Lower leg skin (tissue), 4 donors: ENCODE measurements around the gene EVA1A. TPM values are rescaled to one million over a fixed set of nuclear protein-coding genes. Genes with fewer than 3 reads are reported as not detected.
A peak's percentile ranks its signal among the peaks of the same experiment; 100 is the strongest.

Experiments
- DNase-seq, 2 donors: peaks; one replicate each; pipeline ENCODE4 v3.0.0-alpha.2; 2019; ENCODE audit warnings: low spot score in 2 of 2
- H3K4me3 ChIP-seq: fragments of 200-600 bp; sonication (generic); 2 replicates; pipeline ENCODE4 v1.5.1; 2017; ENCODE audit warnings: mild to moderate bottlenecking, low read depth; ENCODE audit not compliant: poor library complexity, severe bottlenecking
- CTCF ChIP-seq, 3 donors: fragments of 450-650 bp; IDR thresholded peaks; one replicate each; pipeline ENCODE4 v1.5.1; 2016; ENCODE audit warnings: antibody characterized with exemption in 3 of 3, mild to moderate bottlenecking in 3 of 3, moderate library complexity in 2 of 3
- POLR2A ChIP-seq, 2 donors: fragments of 450-650 bp; IDR thresholded peaks; one replicate each; pipeline ENCODE4 v1.6.1; 2016 to 2017; ENCODE audit warnings: antibody characterized with exemption in 2 of 2, mild to moderate bottlenecking in 1 of 2, moderate library complexity in 1 of 2
- WGBS, 2 donors: methylation state at CpG; one replicate each; pipeline ENCODE4 v1.1.5; 2018; 5-methylcytosine and 5-hydroxymethylcytosine counted together
- intact Hi-C: fragments of 100-400 bp; cut with DNase I; formaldehyde crosslinking; loops from one replicate; pipeline ENCODE4 v1.15.0; 2023; ENCODE audit warnings: low total_unique reads
- total RNA-seq, 4 donors: library from RNA; depleted of rRNA; stranded (reverse); fragments of >200 nt; gene quantifications; one replicate each; pipeline ENCODE4 v1.1.0, GENCODE V29; 2016

EVA1A gene
- total RNA-seq, 4 donors from 2014 or later, result 6.6 to 12.9 (median 9.1) TPM

- H3K4me3 ChIP-seq, result no peak overlapping the region
- DNase-seq, result peak in 1 of 2 donors; percentile 60
- TF ChIP-seq POLR2A (IDR thresholded peaks at IDR 0.05) (no peak), CTCF (IDR thresholded peaks at IDR 0.05) (no peak)
- intact Hi-C loops, result no loop called here
- WGBS, 2 donors, result 39 to 40% methylated on average over 2 of the region's 2 CpGs
Measured at GRCh38 chr2:75548036-75548573, 12.6 kb downstream of the EVA1A start.

- H3K4me3 ChIP-seq, result no peak overlapping the region
- TF ChIP-seq CTCF (IDR thresholded peaks at IDR 0.05), result no peak
- TF ChIP-seq POLR2A (IDR thresholded peaks at IDR 0.05), result no peak
- DNase-seq, result peak in 1 of 2 donors; percentile 7
- intact Hi-C loops, result no loop called here
- 80 to 83% methylated on average over 4 of the region's 4 CpGs for WGBS, 2 donors
Measured at GRCh38 chr2:75547345-75548035, 13.2 kb downstream of the EVA1A start.

GRCh38 chr2:75545922-75546321 is 14.8 kb downstream of the EVA1A start:
- WGBS, 2 donors, result 84 to 90% methylated on average over 2 of the region's 2 CpGs
- H3K4me3 ChIP-seq, result no peak overlapping the region
- TF ChIP-seq CTCF (IDR thresholded peaks at IDR 0.05), result no peak
- no peak for TF ChIP-seq POLR2A (IDR thresholded peaks at IDR 0.05)
- intact Hi-C loops, result no loop called here
- peak in 1 of 2 donors; percentile 23 for DNase-seq

GRCh38 chr2:75545387-75545786 is 15.4 kb downstream of the EVA1A start:
- intact Hi-C loops, result no loop called here
- WGBS, 2 donors, result 76 to 83% methylated on average over 3 of the region's 3 CpGs
- peak in 1 of 2 donors; percentile 34 for DNase-seq
- no peak for TF ChIP-seq CTCF (IDR thresholded peaks at IDR 0.05)
- no peak for TF ChIP-seq POLR2A (IDR thresholded peaks at IDR 0.05)
- H3K4me3 ChIP-seq, result no peak overlapping the region

- 91 to 92% methylated on average over 4 of the region's 4 CpGs for WGBS, 2 donors
- no peak for TF ChIP-seq CTCF (IDR thresholded peaks at IDR 0.05)
- no peak for TF ChIP-seq POLR2A (IDR thresholded peaks at IDR 0.05)
- no peak overlapping the region for H3K4me3 ChIP-seq
- peak in 1 of 2 donors; percentile 42 for DNase-seq
- intact Hi-C loops, result no loop called here
Measured at GRCh38 chr2:75543446-75543845, 17.3 kb downstream of the EVA1A start.
